DOHH2 (cell line): ENCODE results near the gene GPD2.

Source experiments
- H3F3A ChIP-seq: fragments of 200-600 bp; sonication (generic), shearing (Covaris generic); 2 replicates; pipeline ENCODE4 v1.6.0; 2016; ENCODE audit warnings: antibody characterized with exemption, mild to moderate bottlenecking; ENCODE audit not compliant: control insufficient read depth, insufficient read depth
- H3K27ac ChIP-seq: fragments of 200-600 bp; sonication (generic); 2 replicates; pipeline ENCODE4 v1.5.1; 2014; ENCODE audit warnings: low read depth, mild to moderate bottlenecking, low read length, moderate library complexity
- H3K27me3 ChIP-seq: fragments of 200-600 bp; sonication (generic); 2 replicates; pipeline ENCODE4 v1.6.1; 2014; ENCODE audit warnings: mild to moderate bottlenecking, low read length, mixed read lengths; ENCODE audit not compliant: control insufficient read depth
- H3K36me3 ChIP-seq: fragments of 200-600 bp; sonication (generic); 2 replicates; pipeline ENCODE4 v1.6.1; 2014; ENCODE audit warnings: mild to moderate bottlenecking, low read length, moderate library complexity, mixed read lengths; ENCODE audit not compliant: control insufficient read depth
- H3K4me1 ChIP-seq: fragments of 200-600 bp; sonication (generic); 2 replicates; pipeline ENCODE4 v1.6.1; 2014; ENCODE audit warnings: mild to moderate bottlenecking, low read length, mixed read lengths; ENCODE audit not compliant: control insufficient read depth
- H3K4me2 ChIP-seq: fragments of 200-600 bp; sonication (generic); 2 replicates; pipeline ENCODE4 v1.6.0; 2014; ENCODE audit warnings: mild to moderate bottlenecking, low read length, moderate library complexity
- H3K4me3 ChIP-seq: fragments of 200-600 bp; sonication (generic); 2 replicates; pipeline ENCODE4 v1.5.1; 2014; ENCODE audit warnings: mild to moderate bottlenecking, low read length, mixed read lengths
- H3K79me2 ChIP-seq: fragments of 200-600 bp; sonication (generic); 2 replicates; pipeline ENCODE4 v1.6.1; 2014; ENCODE audit warnings: mild to moderate bottlenecking, low read length, mixed read lengths; ENCODE audit not compliant: control insufficient read depth
- H3K9me2 ChIP-seq: fragments of 200-600 bp; sonication (generic); replicated peaks from 2 replicates; pipeline ENCODE4 v1.6.1; 2014; ENCODE audit warnings: mild to moderate bottlenecking, low read length, mixed read lengths; ENCODE audit not compliant: control insufficient read depth
- H3K9me3 ChIP-seq: fragments of 200-600 bp; sonication (generic); 2 replicates; pipeline ENCODE4 v1.6.1; 2014; ENCODE audit warnings: antibody characterized with exemption, low read length, mixed read lengths; ENCODE audit not compliant: control insufficient read depth, insufficient read depth
- H4K20me1 ChIP-seq: fragments of 200-600 bp; sonication (generic); 2 replicates; pipeline ENCODE4 v1.6.0; 2014; ENCODE audit warnings: low read depth, mild to moderate bottlenecking, antibody characterized with exemption, low read length, moderate library complexity; ENCODE audit not compliant: control insufficient read depth, insufficient read depth
- EZH2phosphoT487 ChIP-seq: fragments of 200-600 bp; sonication (generic); IDR thresholded peaks from 2 replicates; pipeline ENCODE4 v1.6.1; 2017; ENCODE audit warnings: borderline replicate concordance, mild to moderate bottlenecking, antibody characterized with exemption, low read length, moderate library complexity, mixed read lengths
- TF ChIP-seq, protein P1 (sequence below): fragments of 200-600 bp; sonication (generic); IDR thresholded peaks from one replicate; pipeline ENCODE4 v1.5.1; 2014; ENCODE audit warnings: antibody characterized with exemption, mild to moderate bottlenecking, low read depth, low read length; ENCODE audit not compliant: poor library complexity, severe bottlenecking

Gene GPD2

GRCh38 chr2:156456616-156457015, 20.4 kb downstream of the GPD2 start:
- TF ChIP-seq, protein P1, sequence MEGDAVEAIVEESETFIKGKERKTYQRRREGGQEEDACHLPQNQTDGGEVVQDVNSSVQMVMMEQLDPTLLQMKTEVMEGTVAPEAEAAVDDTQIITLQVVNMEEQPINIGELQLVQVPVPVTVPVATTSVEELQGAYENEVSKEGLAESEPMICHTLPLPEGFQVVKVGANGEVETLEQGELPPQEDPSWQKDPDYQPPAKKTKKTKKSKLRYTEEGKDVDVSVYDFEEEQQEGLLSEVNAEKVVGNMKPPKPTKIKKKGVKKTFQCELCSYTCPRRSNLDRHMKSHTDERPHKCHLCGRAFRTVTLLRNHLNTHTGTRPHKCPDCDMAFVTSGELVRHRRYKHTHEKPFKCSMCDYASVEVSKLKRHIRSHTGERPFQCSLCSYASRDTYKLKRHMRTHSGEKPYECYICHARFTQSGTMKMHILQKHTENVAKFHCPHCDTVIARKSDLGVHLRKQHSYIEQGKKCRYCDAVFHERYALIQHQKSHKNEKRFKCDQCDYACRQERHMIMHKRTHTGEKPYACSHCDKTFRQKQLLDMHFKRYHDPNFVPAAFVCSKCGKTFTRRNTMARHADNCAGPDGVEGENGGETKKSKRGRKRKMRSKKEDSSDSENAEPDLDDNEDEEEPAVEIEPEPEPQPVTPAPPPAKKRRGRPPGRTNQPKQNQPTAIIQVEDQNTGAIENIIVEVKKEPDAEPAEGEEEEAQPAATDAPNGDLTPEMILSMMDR: no peak
- no peak for TF ChIP-seq EZH2phosphoT487
- Histone ChIP-seq H3K27me3 (no peaks in the 10 kb centered on the region), H3K79me2 (peaks cover 8% of the 10 kb centered on the region; the same call in 1 of the 2 replicates), H3K36me3 (no peaks in the 10 kb centered on the region), H4K20me1 (no peaks in the 10 kb centered on the region), H3F3A (no peaks in the 10 kb centered on the region), H3K9me2 (no peaks in the 10 kb centered on the region), H3K4me3 (no peak overlapping the region), H3K4me2 (no peak overlapping the region), H3K27ac (no peak overlapping the region), H3K9me3 (no peaks in the 10 kb centered on the region), H3K4me1 (peaks cover 9% of the 10 kb centered on the region)

GRCh38 chr2:156457523-156458517, 21.6 kb downstream of the GPD2 start:
- Histone ChIP-seq H3K9me3 (no peaks in the 10 kb centered on the region), H3K4me1 (peaks cover 9% of the 10 kb centered on the region), H4K20me1 (no peaks in the 10 kb centered on the region), H3K9me2 (no peaks in the 10 kb centered on the region), H3K27ac (no peak overlapping the region), H3F3A (no peaks in the 10 kb centered on the region), H3K36me3 (no peaks in the 10 kb centered on the region), H3K79me2 (peaks cover 8% of the 10 kb centered on the region; the same call in 1 of the 2 replicates), H3K27me3 (no peaks in the 10 kb centered on the region), H3K4me3 (no peak overlapping the region), H3K4me2 (no peak overlapping the region)
- TF ChIP-seq, protein P1: no peak
- no peak for TF ChIP-seq EZH2phosphoT487

DNA sequence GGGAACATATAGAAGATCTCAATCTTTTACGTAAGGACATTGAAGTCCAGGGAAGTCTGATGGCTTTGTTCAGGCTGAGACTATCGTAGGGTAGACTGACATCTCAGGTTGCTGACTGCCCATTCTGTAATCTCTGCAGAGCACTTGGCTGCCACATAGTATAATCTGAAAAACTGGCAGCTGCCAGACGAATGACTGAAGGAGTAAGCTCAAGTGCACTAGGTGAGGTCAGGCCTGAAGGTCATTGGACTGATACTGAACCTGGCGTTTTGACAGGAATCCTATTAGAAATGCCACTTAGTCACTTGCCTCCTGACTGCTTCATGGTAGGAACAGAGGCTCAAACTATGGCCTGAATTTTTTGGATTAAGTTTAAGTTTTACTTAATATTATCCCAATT, 23.5 kb downstream of the GPD2 start:
- no peak overlapping the region for H3K4me3 ChIP-seq
- H3K9me2 ChIP-seq: no peaks in the 10 kb centered on the region
- no peaks in the 10 kb centered on the region for H3K9me3 ChIP-seq
- no peak for TF ChIP-seq EZH2phosphoT487
- TF ChIP-seq, protein P1: no peak
- no peaks in the 10 kb centered on the region for H3F3A ChIP-seq
- H3K4me2 ChIP-seq: no peak overlapping the region
- H4K20me1 ChIP-seq: no peaks in the 10 kb centered on the region
- no peak overlapping the region for H3K27ac ChIP-seq
- peaks cover 8% of the 10 kb centered on the region; the same call in 1 of the 2 replicates for H3K79me2 ChIP-seq
- H3K36me3 ChIP-seq: no peaks in the 10 kb centered on the region
- no peaks in the 10 kb centered on the region for H3K27me3 ChIP-seq
- peaks cover 9% of the 10 kb centered on the region for H3K4me1 ChIP-seq
